Endothelial cell of umbilical vein (primary cell): ENCODE results near the gene GCSAML. TPM values are rescaled to one million over a fixed set of nuclear protein-coding genes. Genes with fewer than 3 reads are reported as not detected.

Experiments
- BruUV-seq: library from RNA; stranded (reverse); fragments of 400-500 nt; replicated peaks from 2 replicates; lab custom pipeline; 2021; lab: Mats Ljungman, UMichigan
- CTCF ChIA-PET: fragments of 300-600, 350-600 bp; sonication (Branson Sonifier 250); formaldehyde crosslinking; loops from one replicate; lab custom pipeline; 2021; ENCODE audit warnings: antibody characterized with exemption, inconsistent platforms; lab: Charles Lee
- POLR2A ChIA-PET: fragments of 300-600, 350-600 bp; sonication (Branson Sonifier 250); formaldehyde crosslinking; loops from one replicate; lab custom pipeline; 2021; ENCODE audit warnings: antibody characterized with exemption, inconsistent platforms; lab: Charles Lee
- DNase-seq: peaks from one replicate; pipeline ENCODE4 v3.0.0-alpha.2; 2011; ENCODE audit warnings: low read depth, low spot score
- FAIRE-seq: peaks from 2 replicates; lab custom pipeline; 2011; peaks lifted over from hg19 to GRCh38; lab: Jason Lieb, UNC
- H2AFZ ChIP-seq: 2 replicates; pipeline ENCODE4 v1.6.0; 2012; ENCODE audit warnings: low read depth, low read length, control low read depth, inconsistent platforms
- H3K27ac ChIP-seq: 2 replicates; pipeline ENCODE4 v1.5.1; 2011; ENCODE audit warnings: low read depth, mild to moderate bottlenecking, control low read depth, low read length, moderate library complexity; ENCODE audit not compliant: insufficient read depth
- H3K27me3 ChIP-seq, 2 experiments: 2 replicates each; pipeline versions ENCODE4 v1.6.0 to v1.6.1; 2011; ENCODE audit warnings: low read length in 2 of 2, mixed read lengths in 1 of 2; ENCODE audit not compliant: control insufficient read depth in 2 of 2, insufficient read depth in 2 of 2
- H3K36me3 ChIP-seq, 2 experiments: 2 replicates in 1 of 2; 3 replicates in 1 of 2; pipeline ENCODE4 v1.5.1; 2011; ENCODE audit warnings: low read length in 2 of 2, mild to moderate bottlenecking in 1 of 2, moderate library complexity in 1 of 2; ENCODE audit not compliant: control insufficient read depth in 2 of 2, insufficient read depth in 2 of 2; ENCODE audit errors: extremely low read depth in 1 of 2
- H3K4me1 ChIP-seq: 3 replicates; pipeline ENCODE4 v1.5.1; 2011; ENCODE audit warnings: mild to moderate bottlenecking, low read length; ENCODE audit not compliant: control insufficient read depth, insufficient read depth; ENCODE audit errors: extremely low read depth
- H3K4me2 ChIP-seq: 2 replicates; pipeline ENCODE4 v1.6.1; 2011; ENCODE audit warnings: low read length, control low read depth, mixed read lengths; ENCODE audit not compliant: insufficient read depth
- H3K4me3 ChIP-seq, 3 experiments: fragments of 200-600 bp in 1 of 3; sonication (generic), shearing (Covaris generic) in 1 of 3; replicated peaks in 1 of 3; 2 replicates each; pipeline ENCODE4 v1.5.1; 2011 to 2016; ENCODE audit warnings: control low read depth in 3 of 3, low read length in 3 of 3, mild to moderate bottlenecking in 2 of 3, inconsistent platforms in 1 of 3, low read depth in 1 of 3, moderate library complexity in 1 of 3; ENCODE audit not compliant: insufficient read depth in 1 of 3
- H3K79me2 ChIP-seq: 2 replicates; pipeline ENCODE4 v1.6.0; 2012; ENCODE audit warnings: low read length, inconsistent platforms; ENCODE audit not compliant: control insufficient read depth, insufficient read depth
- H3K9ac ChIP-seq: replicated peaks from 2 replicates; pipeline ENCODE3; 2011; ENCODE audit warnings: low read length, control low read depth; ENCODE audit not compliant: insufficient read depth; ENCODE audit errors: extremely low read depth
- H3K9me1 ChIP-seq: replicated peaks from 3 replicates; pipeline ENCODE4 v1.6.0; 2011; ENCODE audit warnings: mild to moderate bottlenecking, low read length; ENCODE audit not compliant: control insufficient read depth, insufficient read depth; ENCODE audit errors: extremely low read depth
- H3K9me3 ChIP-seq: replicated peaks from 2 replicates; pipeline ENCODE4 v1.5.1; 2012; ENCODE audit warnings: low read length, inconsistent platforms; ENCODE audit not compliant: control insufficient read depth, insufficient read depth
- H4K20me1 ChIP-seq: replicated peaks from 2 replicates; pipeline ENCODE3; 2011; ENCODE audit warnings: mild to moderate bottlenecking, low read length; ENCODE audit not compliant: control insufficient read depth, insufficient read depth; ENCODE audit errors: extremely low read depth
- EZH2 ChIP-seq: IDR thresholded peaks from 2 replicates; pipeline ENCODE4 v1.6.1; 2012; ENCODE audit warnings: borderline replicate concordance, low read depth, mild to moderate bottlenecking, moderate library complexity, low read length, inconsistent platforms; ENCODE audit not compliant: severe bottlenecking
- FOS ChIP-seq: IDR thresholded peaks from 2 replicates; pipeline ENCODE4 v1.6.1; 2011; ENCODE audit warnings: mild to moderate bottlenecking, low read length, moderate library complexity, borderline replicate concordance; ENCODE audit not compliant: insufficient read depth
- GATA2 ChIP-seq: IDR thresholded peaks from 2 replicates; pipeline ENCODE4 v1.7.0; 2011; ENCODE audit warnings: low read depth, mild to moderate bottlenecking, moderate library complexity, mixed read lengths, low read length; ENCODE audit not compliant: insufficient read length, insufficient read depth
- JUN ChIP-seq: IDR thresholded peaks from 2 replicates; pipeline ENCODE4 v1.6.1; 2011; ENCODE audit warnings: borderline replicate concordance, low read depth; ENCODE audit not compliant: insufficient read length, insufficient read depth
- MYC ChIP-seq: IDR thresholded peaks from one replicate; pipeline ENCODE4 v1.6.1; 2011; ENCODE audit warnings: mild to moderate bottlenecking, low read depth, low read length
- POLR2A ChIP-seq: IDR thresholded peaks from 2 replicates; pipeline ENCODE4 v1.6.1; 2012; ENCODE audit warnings: low read depth, mild to moderate bottlenecking, control low read depth, low read length
- POLR2AphosphoS5 ChIP-seq: IDR thresholded peaks from 2 replicates; pipeline ENCODE4 v1.6.1; 2012; ENCODE audit warnings: low read depth, mild to moderate bottlenecking, control low read depth, low read length, moderate library complexity; ENCODE audit not compliant: insufficient read depth
- dilution Hi-C: fragments of 300-500 bp; cut with MboI; formaldehyde crosslinking; loops from one replicate; pipeline ENCODE4 v1.15.0; 2019; ENCODE audit warnings: low sequenced_read_pairs; ENCODE audit not compliant: extremely low pct_ligation_motif_present
- intact Hi-C: fragments of 100-400 bp; cut with micrococcal nuclease; formaldehyde crosslinking; loops from one replicate; pipeline ENCODE4 v1.10.0; 2022
- polyA plus RNA-seq, 4 experiments: library from polyadenylated mRNA; depleted of rRNA in 3 of 4; stranded (reverse) in 3 of 4; unstranded in 1 of 4; fragments of >200 nt; gene quantifications; 2 replicates each; pipeline versions ENCODE4 v1.2.1 to v1.2.3, GENCODE V29; 2011 to 2012; ENCODE audit warnings: missing spikeins in 1 of 4
- total RNA-seq: library from RNA; stranded (reverse); gene quantifications from 2 replicates; pipeline ENCODE4 v1.2.3, GENCODE V29; 2021
- TF ChIP-seq, protein P1 (sequence below), 2 donors: IDR thresholded peaks; 1 replicate in 1 of 2; 2 replicates in 1 of 2; pipeline ENCODE4 v1.5.1; 2011; ENCODE audit warnings: low read length in 2 of 2, mild to moderate bottlenecking in 2 of 2, moderate library complexity in 2 of 2, control low read depth in 1 of 2, inconsistent platforms in 1 of 2, low read depth in 1 of 2; ENCODE audit not compliant: insufficient read depth in 1 of 2; ENCODE audit errors: extremely low read depth in 1 of 2
- TF ChIP-seq, protein P2 (sequence below): IDR thresholded peaks from 2 replicates; pipeline ENCODE4 v1.6.1; 2011; ENCODE audit not compliant: insufficient read depth, insufficient read length

GCSAML gene
- total and polyA plus RNA-seq, 2 donors (not counting 3 experiments of a cell fraction or from before 2014, with no cell fraction given), result not detected

DNA sequence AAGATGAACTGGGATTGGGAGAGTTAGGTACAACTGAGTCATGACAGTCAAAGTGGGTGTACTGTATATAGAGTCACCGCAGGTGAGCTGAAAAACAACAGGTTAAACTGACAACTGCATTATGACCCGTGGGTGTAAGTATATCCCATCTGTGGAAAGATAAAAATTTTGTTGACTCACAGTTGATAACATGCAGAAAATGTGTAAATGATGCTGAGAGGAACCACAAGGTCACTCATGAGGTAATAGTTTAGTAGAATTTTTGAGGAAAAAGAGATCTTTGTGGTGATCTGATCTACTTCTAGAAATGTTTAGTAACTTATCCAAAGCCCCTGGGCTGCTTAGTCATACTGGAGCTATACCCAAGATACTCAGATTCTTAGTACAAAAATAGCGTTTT lies 13.5 kb upstream of the GCSAML start:
- dilution Hi-C loops, result no loop called here
- H3K4me3 ChIP-seq, result no peak overlapping the region

GRCh38 chr1:247536340-247536739 lies 12.6 kb upstream of the GCSAML start, which contains the start of gene OR2C3:
OR2C3 (minus strand) TSS chr1:247536440; CDS start chr1:247532511, 3,929 bp downstream.
- intact Hi-C loops, result no loop called here
- CTCF ChIA-PET, result no interaction called here

More for the DNA sequence above, 13.5 kb upstream of the GCSAML start:
- no TSS peak for BruUV-seq
- H3K4me2 ChIP-seq, result no peak overlapping the region
- H3K36me3 ChIP-seq, result no peaks in the 10 kb centered on the region
- H3K9ac ChIP-seq, result no peak overlapping the region
- FAIRE-seq (no peak), DNase-seq (no peak)
- intact Hi-C loops, result no loop called here
- POLR2A ChIA-PET, result no interaction called here
- H3K9me1 ChIP-seq, result no peaks in the 10 kb centered on the region
- H3K27ac ChIP-seq, result no peak overlapping the region
- H4K20me1 ChIP-seq, result no peaks in the 10 kb centered on the region
- CTCF ChIA-PET, result no interaction called here
- no peaks in the 10 kb centered on the region for H3K4me1 ChIP-seq
- H3K79me2 ChIP-seq, result no peaks in the 10 kb centered on the region
- no peaks in the 10 kb centered on the region for H3K27me3 ChIP-seq
- TF ChIP-seq EZH2 (no peak), FOS (no peak), MYC (no peak), GATA2 (no peak)
- TF ChIP-seq, protein P1, sequence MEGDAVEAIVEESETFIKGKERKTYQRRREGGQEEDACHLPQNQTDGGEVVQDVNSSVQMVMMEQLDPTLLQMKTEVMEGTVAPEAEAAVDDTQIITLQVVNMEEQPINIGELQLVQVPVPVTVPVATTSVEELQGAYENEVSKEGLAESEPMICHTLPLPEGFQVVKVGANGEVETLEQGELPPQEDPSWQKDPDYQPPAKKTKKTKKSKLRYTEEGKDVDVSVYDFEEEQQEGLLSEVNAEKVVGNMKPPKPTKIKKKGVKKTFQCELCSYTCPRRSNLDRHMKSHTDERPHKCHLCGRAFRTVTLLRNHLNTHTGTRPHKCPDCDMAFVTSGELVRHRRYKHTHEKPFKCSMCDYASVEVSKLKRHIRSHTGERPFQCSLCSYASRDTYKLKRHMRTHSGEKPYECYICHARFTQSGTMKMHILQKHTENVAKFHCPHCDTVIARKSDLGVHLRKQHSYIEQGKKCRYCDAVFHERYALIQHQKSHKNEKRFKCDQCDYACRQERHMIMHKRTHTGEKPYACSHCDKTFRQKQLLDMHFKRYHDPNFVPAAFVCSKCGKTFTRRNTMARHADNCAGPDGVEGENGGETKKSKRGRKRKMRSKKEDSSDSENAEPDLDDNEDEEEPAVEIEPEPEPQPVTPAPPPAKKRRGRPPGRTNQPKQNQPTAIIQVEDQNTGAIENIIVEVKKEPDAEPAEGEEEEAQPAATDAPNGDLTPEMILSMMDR (IDR thresholded peaks at IDR 0.05; ENCODE audit: extremely low read depth in 1 of 2, insufficient read depth in 1 of 2, low read depth in 1 of 2, low read length in 2 of 2), result no peak
- TF ChIP-seq, protein P2, sequence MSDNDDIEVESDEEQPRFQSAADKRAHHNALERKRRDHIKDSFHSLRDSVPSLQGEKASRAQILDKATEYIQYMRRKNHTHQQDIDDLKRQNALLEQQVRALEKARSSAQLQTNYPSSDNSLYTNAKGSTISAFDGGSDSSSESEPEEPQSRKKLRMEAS, result no peak
- H3K9me3 ChIP-seq, result no peaks in the 10 kb centered on the region
- H2AFZ ChIP-seq, result no peak overlapping the region

More at GRCh38 chr1:247536340-247536739, 12.6 kb upstream of the GCSAML start, which contains the start of gene OR2C3:
- Histone ChIP-seq H3K9ac (no peak within 1 kb of the TSS), H3K36me3 (no peaks in the 10 kb centered on the region), H3K4me2 (no peak within 1 kb of the TSS), H3K27ac (no peak within 1 kb of the TSS), H3K27me3 (no peaks in the 10 kb centered on the region), H3K4me1 (no peaks in the 10 kb centered on the region), H2AFZ (no peak within 1 kb of the TSS), H4K20me1 (no peaks in the 10 kb centered on the region), H3K79me2 (no peaks in the 10 kb centered on the region), H3K9me1 (no peaks in the 10 kb centered on the region), H3K4me3 (no peak within 1 kb of the TSS), H3K9me3 (peaks cover 2% of the 10 kb centered on the region)
- FAIRE-seq, result no peak
- no TSS peak for BruUV-seq
- POLR2A ChIA-PET, result no interaction called here
- dilution Hi-C loops, result no loop called here
- TF ChIP-seq EZH2 (no peak), POLR2AphosphoS5 (no peak), POLR2A (no peak), MYC (no peak), FOS (no peak), JUN (no peak), GATA2 (no peak)
- TF ChIP-seq, protein P2, result no peak
- TF ChIP-seq, protein P1 (IDR thresholded peaks at IDR 0.05; ENCODE audit: extremely low read depth in 1 of 2, insufficient read depth in 1 of 2, low read depth in 1 of 2, low read length in 2 of 2), result no peak
- DNase-seq, result no peak
